Measurements from ENCODE around the gene SMYD1.
"Not testable (repeated sequence)": the region's sequence is repeated elsewhere in the genome, so short reads cannot be mapped to it uniquely, and the experiment has no call there.

SMYD1 gene

DNA sequence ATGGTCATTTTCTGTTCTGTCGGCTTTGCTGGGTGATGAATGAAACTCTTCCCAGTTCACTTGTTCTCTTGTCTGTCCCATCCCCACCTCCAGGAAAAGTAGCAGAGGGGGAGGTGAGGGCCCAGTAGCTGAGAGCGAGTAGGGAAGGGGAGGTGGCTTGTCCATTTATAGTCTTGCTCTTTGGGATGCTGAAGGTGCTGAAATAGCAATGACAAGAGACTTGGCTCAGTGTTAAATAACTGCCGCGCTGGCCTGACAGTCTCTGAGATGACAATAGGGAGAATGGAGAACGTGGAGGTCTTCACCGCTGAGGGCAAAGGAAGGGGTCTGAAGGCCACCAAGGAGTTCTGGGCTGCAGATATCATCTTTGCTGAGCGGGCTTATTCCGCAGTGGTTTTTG lies at the start of gene SMYD1:
Gene SMYD1, plus strand, starts transcription at position 228 of the 400 bp plus-strand sequence. Its CDS starts 40 bp downstream, at position 268.
- DNase-seq, result no peak

DNA sequence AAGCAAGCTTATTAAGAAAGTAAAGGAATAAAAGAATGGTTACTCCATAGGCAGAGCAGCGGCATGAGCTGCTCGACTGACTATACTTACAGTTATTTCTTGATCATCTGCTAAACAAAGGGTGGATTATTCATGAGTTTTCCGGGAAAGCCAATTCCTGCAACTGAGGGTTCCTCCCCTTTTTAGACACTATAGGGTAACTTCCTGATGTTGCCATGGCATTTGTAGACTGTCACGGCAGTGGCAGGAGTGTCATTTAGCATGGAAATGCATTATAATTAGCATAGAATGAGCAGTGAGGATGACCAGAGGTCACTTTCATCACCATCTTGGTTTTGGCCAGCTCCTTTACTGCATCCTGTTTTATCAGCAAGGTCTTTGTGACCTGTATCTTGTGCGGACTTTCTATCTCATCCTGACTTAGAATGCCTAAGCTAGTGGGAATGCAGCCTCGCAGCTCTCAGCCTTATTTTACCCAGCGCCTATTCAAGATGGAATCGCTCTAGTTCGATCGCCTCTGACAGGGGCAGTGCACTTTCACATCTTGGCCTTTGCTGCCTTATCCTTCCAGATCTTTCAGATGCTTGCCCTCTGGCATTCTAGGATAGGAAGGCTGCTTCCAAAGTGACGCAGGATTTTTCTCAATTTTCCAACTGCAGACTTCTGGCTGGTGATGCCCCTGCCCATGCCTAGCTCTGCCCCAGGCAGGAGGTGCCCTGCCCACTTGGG lies 49.4 kb upstream of the SMYD1 start:
- DNase-seq, result not testable (repeated sequence)

DNA sequence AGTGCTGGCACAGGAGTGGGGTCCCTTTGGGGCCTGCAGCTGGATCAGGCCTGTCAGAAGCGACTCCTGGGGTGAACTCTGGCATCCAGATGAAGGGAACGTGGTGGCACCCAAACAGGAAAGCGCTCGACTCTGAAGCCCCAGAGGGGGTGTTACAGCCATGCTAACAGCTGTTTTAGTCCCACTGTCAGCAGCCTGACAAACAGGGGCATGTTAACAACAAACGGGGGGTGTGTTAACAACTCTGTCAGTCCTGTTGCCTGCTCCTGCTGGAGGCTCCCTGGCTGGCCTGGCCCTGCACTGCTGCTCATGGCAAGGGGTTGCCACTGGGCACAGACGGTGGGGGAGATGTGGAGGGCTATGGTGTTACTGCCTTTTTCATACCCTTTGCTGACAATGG lies 48.7 kb upstream of the SMYD1 start:
- no peak for DNase-seq

DNA sequence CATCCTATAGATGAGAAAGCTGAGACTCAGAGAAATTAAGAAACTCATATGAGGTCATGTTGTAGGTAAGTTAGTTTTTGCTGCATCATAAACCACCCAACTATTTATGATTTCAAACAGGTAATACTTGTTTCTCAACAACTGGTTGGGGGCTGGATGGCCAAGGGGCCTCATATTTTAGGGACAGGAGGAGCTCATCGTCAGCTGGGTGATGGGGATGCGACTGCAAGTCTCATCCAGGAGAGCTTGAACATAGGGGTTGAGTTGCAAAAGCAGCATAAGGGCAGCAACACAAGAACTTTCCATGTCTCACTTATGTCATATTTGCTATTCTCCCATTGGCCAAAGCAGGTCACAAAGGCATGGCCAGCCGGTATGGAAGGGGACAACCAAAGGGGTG lies 47.6 kb upstream of the SMYD1 start:
- no peak for DNase-seq

DNA sequence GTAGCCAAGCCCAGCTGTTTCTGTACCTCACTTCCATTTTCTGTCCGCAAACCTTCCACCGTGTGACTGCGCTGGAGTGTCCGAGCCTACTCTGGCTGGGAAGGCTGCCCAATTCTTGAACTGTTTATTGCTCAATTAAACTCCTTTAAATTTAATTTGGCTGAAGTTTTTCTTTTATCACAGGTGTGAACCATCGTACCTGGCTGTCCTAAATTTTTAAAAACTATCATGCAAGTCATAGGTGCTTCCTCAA lies 45.0 kb upstream of the SMYD1 start:
- no peak for DNase-seq

DNA sequence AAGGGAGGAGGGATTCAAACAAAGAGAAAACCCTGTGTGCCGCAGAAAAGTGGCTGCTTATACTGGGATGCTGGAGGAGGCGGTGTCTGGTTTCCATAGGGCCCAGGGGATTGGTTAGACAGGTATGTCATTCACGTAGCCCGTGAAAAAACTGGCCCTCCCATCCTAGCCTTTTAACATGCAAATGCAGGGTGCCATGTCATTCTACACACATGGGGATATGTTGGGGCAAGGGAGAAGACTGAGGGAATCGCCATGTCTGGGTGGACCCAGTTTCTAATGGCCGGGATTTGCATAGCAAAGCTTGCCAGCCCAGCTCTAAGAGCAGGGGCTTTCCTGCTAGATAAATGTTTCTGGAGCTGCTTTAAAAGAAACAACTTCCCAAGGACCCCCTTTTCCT lies 43.1 kb upstream of the SMYD1 start:
- DNase-seq, result no peak

GRCh38 chr2:88027697-88028389 lies 39.8 kb upstream of the SMYD1 start:
- no peak for DNase-seq

DNA sequence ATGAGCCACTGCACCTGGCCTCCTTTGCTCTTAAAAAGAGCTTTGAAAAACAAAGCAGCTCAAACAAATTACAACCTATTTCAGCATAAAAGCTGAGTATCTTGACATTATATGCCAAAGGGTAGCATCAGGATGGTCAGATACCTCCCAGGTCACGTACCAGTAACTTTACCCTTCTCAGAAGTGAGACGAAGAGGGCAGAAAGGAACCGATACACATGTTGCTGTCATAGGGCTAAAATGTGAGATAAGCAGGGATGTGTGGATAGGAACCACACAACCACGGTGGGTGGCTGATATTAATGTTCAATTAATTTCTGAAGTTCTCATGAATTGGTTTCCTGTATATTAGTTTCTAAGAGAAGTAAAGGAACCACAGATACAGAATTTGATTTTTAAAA lies 38.7 kb upstream of the SMYD1 start:
- no peak for DNase-seq

DNA sequence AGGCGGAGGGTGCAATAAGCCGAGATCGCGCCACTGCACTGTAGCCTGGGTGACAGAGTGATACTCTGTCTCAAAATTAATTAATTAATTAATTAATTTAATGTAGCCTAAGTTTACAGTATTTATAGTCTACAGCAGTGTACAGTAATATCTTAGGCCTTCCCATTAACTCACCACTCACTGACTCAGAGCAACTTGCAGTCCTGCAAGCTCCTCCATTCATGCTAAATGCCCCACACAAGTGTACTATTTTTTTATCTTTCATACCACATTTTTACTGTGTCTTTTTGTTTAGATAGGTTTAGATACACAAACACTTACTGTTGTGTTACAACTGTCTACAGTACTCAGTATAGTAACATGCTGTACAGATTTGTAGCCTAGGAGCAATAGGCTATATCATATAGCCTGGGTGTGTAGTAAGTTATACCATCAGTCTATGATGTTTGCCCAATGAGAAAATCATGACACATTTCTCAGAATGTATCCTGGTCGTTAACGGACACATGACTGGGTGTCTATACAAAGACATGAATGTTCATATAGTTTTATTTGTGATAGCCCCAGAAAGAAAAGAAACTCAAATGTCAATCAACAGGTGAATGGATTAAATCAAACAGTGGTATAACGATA lies 35.4 kb upstream of the SMYD1 start:
- no peak for DNase-seq

DNA sequence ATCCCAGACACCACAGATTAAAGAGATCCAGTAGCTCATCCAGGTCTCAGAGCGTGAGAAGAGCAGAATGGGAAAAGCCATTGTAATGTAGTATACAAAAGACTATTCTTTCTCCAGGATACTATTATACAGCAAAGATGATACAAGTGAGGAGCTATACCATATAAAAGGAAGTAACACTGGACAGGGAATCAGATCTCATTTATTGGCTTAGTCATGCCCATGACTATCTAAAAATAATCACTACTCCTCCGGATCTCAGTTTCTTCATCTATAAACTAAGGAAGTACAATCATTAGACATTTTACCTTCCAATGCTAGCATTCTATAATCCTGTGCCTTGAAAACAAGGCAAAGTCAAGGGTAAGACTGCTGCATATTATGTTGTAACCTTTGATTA lies 31.4 kb upstream of the SMYD1 start:
- no peak for DNase-seq

DNA sequence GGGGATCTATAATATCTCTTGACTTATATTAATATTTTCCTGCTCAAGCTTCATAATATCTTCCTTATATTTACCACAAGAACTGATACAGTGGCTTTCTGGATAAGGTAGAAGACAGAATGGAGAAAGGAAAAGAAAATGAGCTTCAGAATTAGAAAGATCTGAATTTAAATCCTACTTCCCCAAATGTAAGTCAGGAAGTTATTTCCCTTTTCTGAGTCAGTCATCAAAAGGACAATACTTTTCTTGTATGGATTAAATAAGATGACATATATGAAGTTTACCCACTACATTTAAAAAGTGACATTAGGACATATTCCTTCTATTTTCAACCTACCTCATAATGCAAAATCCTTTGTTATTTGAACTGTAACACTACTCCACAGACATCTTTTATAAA lies 31.0 kb upstream of the SMYD1 start:
- no peak for DNase-seq

- no peak for DNase-seq
These were observed 29.1 kb upstream of the SMYD1 start for GRCh38 chr2:88038263-88039105.

DNA sequence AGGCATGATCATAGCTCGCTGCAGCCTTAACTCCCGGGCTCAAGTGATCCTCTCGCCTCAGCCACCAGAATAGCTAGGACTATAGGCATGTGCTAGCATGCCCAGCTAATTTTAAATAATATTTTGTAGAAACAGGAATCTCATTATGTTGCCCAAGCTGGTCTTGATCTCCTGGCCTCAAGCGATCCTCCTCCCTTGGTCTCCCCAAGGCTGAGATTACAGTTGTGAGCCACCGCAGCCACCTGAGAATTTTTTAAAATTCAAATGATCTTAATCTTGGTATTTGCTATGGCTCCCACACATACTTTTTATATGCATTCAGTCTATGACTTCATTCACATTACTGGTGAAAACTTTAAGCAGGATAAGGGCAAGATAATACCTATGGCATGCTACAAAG lies 25.1 kb upstream of the SMYD1 start:
- DNase-seq, result no peak

DNA sequence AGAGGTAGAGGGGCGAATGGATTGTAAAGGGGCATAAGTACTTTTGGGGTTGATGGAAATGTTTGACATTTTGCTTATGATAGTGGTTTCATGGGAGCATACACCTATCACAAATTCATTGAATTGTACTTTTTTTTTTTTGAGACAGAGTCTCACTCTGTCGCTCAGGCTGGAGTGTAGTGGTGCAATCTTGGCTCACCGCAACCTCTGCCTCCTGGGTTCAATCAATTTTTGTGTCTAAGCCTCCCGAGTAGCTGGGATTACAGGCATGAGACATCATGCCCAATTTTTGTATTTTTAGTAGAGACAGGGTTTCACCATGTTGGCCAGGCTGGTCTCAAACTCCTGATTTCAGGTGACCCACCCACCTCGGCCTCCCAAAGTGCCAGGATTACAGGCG lies 22.1 kb upstream of the SMYD1 start:
- not testable (repeated sequence) for DNase-seq

DNA sequence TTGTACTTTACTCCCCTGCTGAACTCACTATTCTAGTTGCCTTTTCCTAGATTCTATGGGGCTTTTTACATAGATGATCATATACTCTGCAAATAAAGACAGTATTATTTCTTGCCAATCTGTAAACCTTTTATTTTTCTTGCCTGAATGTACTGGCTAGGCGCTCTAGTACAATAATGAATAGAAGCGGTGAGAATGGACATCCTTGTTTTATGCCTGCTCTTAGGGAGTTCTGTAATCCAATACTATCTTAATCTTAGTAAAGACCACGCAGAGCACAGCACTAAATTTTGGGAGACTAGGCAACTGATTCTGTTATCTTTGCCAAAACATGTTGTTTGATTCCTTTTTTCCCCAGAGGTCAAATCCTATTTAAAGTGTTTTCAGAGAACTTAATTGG lies 19.1 kb upstream of the SMYD1 start:
- no peak for DNase-seq

DNA sequence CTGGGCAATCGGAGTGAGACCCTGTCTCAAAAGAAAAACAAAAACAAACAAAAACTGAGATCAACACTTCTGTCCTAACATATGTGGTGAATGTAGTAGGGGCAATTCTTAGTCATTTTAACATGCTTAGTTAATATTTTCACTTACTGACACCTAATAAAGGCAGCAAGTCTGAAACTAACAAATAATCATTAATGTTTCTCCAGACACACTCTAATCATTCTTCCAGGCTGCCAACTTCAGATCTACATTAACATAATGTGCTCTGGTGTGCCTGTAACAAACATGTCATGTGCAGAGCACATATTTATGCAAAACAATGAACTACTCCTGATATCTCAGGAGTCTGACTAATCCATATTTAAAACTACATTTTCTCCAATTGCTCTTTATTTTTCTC lies 18.0 kb upstream of the SMYD1 start:
- DNase-seq, result no peak

DNA sequence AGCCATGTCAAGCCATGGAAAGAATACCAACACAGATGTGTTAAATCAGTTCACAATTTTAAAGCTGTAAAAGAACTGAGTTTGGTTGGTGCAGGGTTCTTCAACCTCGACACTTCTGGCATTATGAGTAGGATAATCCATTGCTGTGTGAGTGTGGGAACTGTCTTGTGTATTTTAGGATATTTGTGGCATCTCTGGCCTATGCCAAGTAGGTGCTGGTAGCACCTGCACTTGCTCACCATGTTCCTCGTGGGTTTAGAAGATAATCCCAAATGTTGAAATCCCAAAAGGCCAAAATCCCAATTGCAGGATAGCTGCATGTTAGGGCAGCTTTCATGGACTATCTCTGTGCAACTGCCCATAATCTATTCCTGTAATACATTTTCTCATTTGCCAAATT lies 15.8 kb upstream of the SMYD1 start:
- no peak for DNase-seq

- no peak for DNase-seq
These were observed 14.3 kb upstream of the SMYD1 start for GRCh38 chr2:88053296-88053695.

- DNase-seq, result no peak
These were observed 13.5 kb upstream of the SMYD1 start for GRCh38 chr2:88053934-88054781.

GRCh38 chr2:88054782-88055370 lies 12.7 kb upstream of the SMYD1 start:
- DNase-seq, result peak; percentile 6

- DNase-seq, result peak; percentile 97
These were observed 12.1 kb upstream of the SMYD1 start, which contains the start of gene KRCC1 for GRCh38 chr2:88055371-88056128. TSS of gene KRCC1 (minus strand) at chr2:88055783. CDS start at chr2:88028563, 27,220 bp downstream.
